IMR-90 (cell line): ENCODE data around the gene FGFR4. TPM values are rescaled to one million over a fixed set of nuclear protein-coding genes. Genes with fewer than 3 reads are reported as not detected.

Source experiments
- ATAC-seq: fragments of 200-7000 bp; cut with Tn5 transposase; 2 replicates; pipeline ENCODE4 v1.9.1; 2020; ENCODE audit warnings: low read depth, mild to moderate bottlenecking, moderate library complexity
- BruUV-seq: library from RNA; stranded (reverse); fragments of 400-500 nt; replicated peaks from 2 replicates; lab custom pipeline; 2021; lab: Mats Ljungman, UMichigan
- CTCF ChIA-PET: fragments of 300-600 bp; formaldehyde crosslinking; extraction: SDS; loops from one replicate; lab custom pipeline; 2021; ENCODE audit warnings: antibody characterized with exemption; lab: Yijun Ruan, JAX
- POLR2A ChIA-PET: fragments of 300-600 bp; sonication (Branson Sonifier 250); formaldehyde crosslinking; loops from one replicate; lab custom pipeline; 2022; ENCODE audit warnings: antibody characterized with exemption; ENCODE audit not compliant: unreplicated experiment; lab: Charles Lee
- DNase-seq: peaks from one replicate; pipeline ENCODE4 v3.0.0; 2013
- H2AFZ ChIP-seq: replicated peaks from 2 replicates; pipeline ENCODE3; 2013; ENCODE audit warnings: low read length, mild to moderate bottlenecking; ENCODE audit not compliant: poor library complexity
- H2AK5ac ChIP-seq: 2 replicates; pipeline ENCODE4 v1.6.1; 2013; ENCODE audit warnings: low read depth, low read length, inconsistent platforms
- H2AK9ac ChIP-seq: replicated peaks from 2 replicates; pipeline ENCODE3; 2013; ENCODE audit warnings: mild to moderate bottlenecking, low read depth, low read length, moderate library complexity; ENCODE audit not compliant: poor library complexity
- H2BK120ac ChIP-seq: 2 replicates; pipeline ENCODE4 v1.6.1; 2013; ENCODE audit warnings: low read depth, low read length, inconsistent platforms
- H2BK15ac ChIP-seq: 3 replicates; pipeline ENCODE4 v1.6.1; 2013; ENCODE audit warnings: low read depth, low read length, inconsistent platforms
- H2BK20ac ChIP-seq: 2 replicates; pipeline ENCODE4 v1.6.1; 2013; ENCODE audit warnings: low read depth, mild to moderate bottlenecking, inconsistent platforms, low read length, moderate library complexity
- H2BK5ac ChIP-seq: 2 replicates; pipeline ENCODE4 v1.6.1; 2013; ENCODE audit warnings: mild to moderate bottlenecking, low read depth, low read length, inconsistent platforms; ENCODE audit not compliant: poor library complexity, severe bottlenecking
- H3K14ac ChIP-seq: replicated peaks from 2 replicates; pipeline ENCODE4 v1.6.1; 2013; ENCODE audit warnings: low read depth, low read length, inconsistent platforms
- H3K18ac ChIP-seq: 2 replicates; pipeline ENCODE4 v1.6.1; 2013; ENCODE audit warnings: low read depth, low read length, control low read depth
- H3K23ac ChIP-seq: 2 replicates; pipeline ENCODE4 v1.6.1; 2013; ENCODE audit warnings: low read depth, low read length, inconsistent platforms
- H3K27ac ChIP-seq: 2 replicates; pipeline ENCODE4 v1.5.1; 2013; ENCODE audit warnings: mild to moderate bottlenecking, control low read depth, low read length; ENCODE audit not compliant: insufficient read depth
- H3K27me3 ChIP-seq: 2 replicates; pipeline ENCODE4 v1.6.1; 2013; ENCODE audit warnings: low read length; ENCODE audit not compliant: control insufficient read depth, insufficient read depth
- H3K36me3 ChIP-seq: 2 replicates; pipeline ENCODE4 v1.6.1; 2013; ENCODE audit warnings: low read length, mixed read lengths; ENCODE audit not compliant: control insufficient read depth, insufficient read depth
- H3K4ac ChIP-seq: 2 replicates; pipeline ENCODE4 v1.6.1; 2013; ENCODE audit warnings: low read depth, low read length, inconsistent platforms
- H3K4me1 ChIP-seq: 2 replicates; pipeline ENCODE4 v1.6.1; 2013; ENCODE audit warnings: low read length, mixed read lengths; ENCODE audit not compliant: control insufficient read depth, insufficient read depth
- H3K4me2 ChIP-seq: 2 replicates; pipeline ENCODE4 v1.6.1; 2013; ENCODE audit warnings: low read depth, mild to moderate bottlenecking, control low read depth, low read length, moderate library complexity
- H3K4me3 ChIP-seq: 2 replicates; pipeline ENCODE4 v1.5.1; 2013; ENCODE audit warnings: low read depth, mild to moderate bottlenecking, control low read depth, low read length, moderate library complexity; ENCODE audit not compliant: insufficient read depth
- H3K56ac ChIP-seq: 2 replicates; pipeline ENCODE4 v1.6.1; 2013; ENCODE audit warnings: low read length, inconsistent platforms; ENCODE audit not compliant: insufficient read depth; ENCODE audit errors: extremely low read depth
- H3K79me1 ChIP-seq, 2 experiments: 2 replicates each; pipeline ENCODE4 v1.6.1; 2013; ENCODE audit warnings: low read length in 2 of 2, inconsistent platforms in 1 of 2, low read depth in 1 of 2
- H3K9ac ChIP-seq: 2 replicates; pipeline ENCODE4 v1.6.1; 2013; ENCODE audit warnings: low read depth, low read length, control low read depth
- H3K9me1 ChIP-seq: 2 replicates; pipeline ENCODE4 v1.6.1; 2013; ENCODE audit warnings: low read length, inconsistent platforms; ENCODE audit not compliant: insufficient read depth
- H3K9me3 ChIP-seq: 2 replicates; pipeline ENCODE4 v1.6.1; 2013; ENCODE audit warnings: low read length; ENCODE audit not compliant: control insufficient read depth, insufficient read depth
- H4K20me1 ChIP-seq: 2 replicates; pipeline ENCODE4 v1.6.1; 2013; ENCODE audit warnings: low read length, inconsistent platforms; ENCODE audit not compliant: insufficient read depth
- H4K5ac ChIP-seq: 2 replicates; pipeline ENCODE4 v1.6.1; 2013; ENCODE audit warnings: mild to moderate bottlenecking, low read depth, low read length, control low read depth
- H4K8ac ChIP-seq, 2 experiments: 2 replicates each; pipeline ENCODE4 v1.6.1; 2013; ENCODE audit warnings: low read depth in 2 of 2, low read length in 2 of 2, control low read depth in 1 of 2, inconsistent platforms in 1 of 2
- H4K91ac ChIP-seq: 2 replicates; pipeline ENCODE4 v1.6.1; 2013; ENCODE audit warnings: low read depth, low read length, inconsistent platforms; ENCODE audit not compliant: insufficient read depth
- BHLHE40 ChIP-seq: fragments of 150-350 bp; IDR thresholded peaks from 2 replicates; pipeline ENCODE4 v1.6.1; 2016; ENCODE audit warnings: mild to moderate bottlenecking, low read depth, low read length
- CEBPB ChIP-seq: IDR thresholded peaks from 2 replicates; pipeline ENCODE4 v1.6.1; 2012; ENCODE audit warnings: low read depth, low read length, improper control_type of control experiment
- CHD1 ChIP-seq: IDR thresholded peaks from 2 replicates; pipeline ENCODE4 v1.6.1; 2012; ENCODE audit warnings: low read depth, low read length, improper control_type of control experiment
- CTCF ChIP-seq: conservative IDR thresholded peaks from 2 replicates; pipeline ENCODE4 v1.5.1; 2012; ENCODE audit warnings: mild to moderate bottlenecking, low read depth, low read length, improper control_type of control experiment
- ELK1 ChIP-seq: fragments of 150-350 bp; IDR thresholded peaks from 2 replicates; pipeline ENCODE4 v1.6.1; 2016; ENCODE audit warnings: low read depth, mild to moderate bottlenecking, low read length, moderate library complexity, borderline replicate concordance
- FOS ChIP-seq: fragments of 150-350 bp; IDR thresholded peaks from 2 replicates; pipeline ENCODE4 v1.6.1; 2016; ENCODE audit warnings: low read depth, low read length
- MAFK ChIP-seq: IDR thresholded peaks from 2 replicates; pipeline ENCODE4 v1.6.1; 2012; ENCODE audit warnings: low read depth, low read length, improper control_type of control experiment
- MAZ ChIP-seq: IDR thresholded peaks from 2 replicates; pipeline ENCODE4 v1.6.1; 2012; ENCODE audit warnings: low read depth, mild to moderate bottlenecking, low read length, improper control_type of control experiment, moderate library complexity, borderline replicate concordance
- NFE2L2 ChIP-seq: fragments of 150-350 bp; IDR thresholded peaks from 2 replicates; pipeline ENCODE4 v1.6.1; 2016; ENCODE audit warnings: low read depth, mild to moderate bottlenecking, low read length
- POLR2A ChIP-seq: IDR thresholded peaks from 2 replicates; pipeline ENCODE4 v1.6.1; 2012; ENCODE audit warnings: mild to moderate bottlenecking, low read depth, low read length
- RAD21 ChIP-seq: IDR thresholded peaks from 2 replicates; pipeline ENCODE4 v1.6.1; 2012; ENCODE audit warnings: low read length, improper control_type of control experiment
- RCOR1 ChIP-seq: IDR thresholded peaks from 2 replicates; pipeline ENCODE4 v1.6.1; 2012; ENCODE audit warnings: mild to moderate bottlenecking, low read length, improper control_type of control experiment; ENCODE audit not compliant: insufficient replicate concordance
- RFX5 ChIP-seq: IDR thresholded peaks from 2 replicates; pipeline ENCODE4 v1.8.0; 2012; ENCODE audit warnings: low read depth, mild to moderate bottlenecking, low read length, moderate library complexity
- WGBS, 2 experiments: methylation state at CpG; one replicate each; pipeline versions ENCODE4 v1.1.5 to v1.1.7; 2013; ENCODE audit warnings: missing lambda C conversion rate in 2 of 2; ENCODE audit not compliant: insufficient read length in 1 of 2; ENCODE audit errors: extremely low coverage in 2 of 2; 5-methylcytosine and 5-hydroxymethylcytosine counted together
- dilution Hi-C: fragments of 300-500 bp; cut with HindIII; formaldehyde crosslinking; loops from one replicate; pipeline ENCODE4 v1.14.3; 2018; ENCODE audit warnings: low sequenced_read_pairs; ENCODE audit not compliant: unreplicated experiment
- in situ Hi-C: fragments of 300-500 bp; cut with MboI; formaldehyde crosslinking; loops from 3 replicates; pipeline ENCODE4 v1.14.3; 2019; ENCODE audit warnings: low sequenced_read_pairs, inconsistent platforms, mixed read lengths
- intact Hi-C: fragments of 100-400 bp; cut with micrococcal nuclease; formaldehyde crosslinking; loops from 2 replicates; pipeline ENCODE4 v1.10.0; 2022
- polyA plus RNA-seq, 3 experiments: library from polyadenylated mRNA; depleted of rRNA; stranded (reverse); fragments of >200 nt; gene quantifications; 2 replicates each; pipeline ENCODE4 v1.2.3, GENCODE V29; 2012; ENCODE audit warnings: low replicate concordance in 1 of 3
- total RNA-seq: library from RNA; depleted of rRNA; stranded (reverse); fragments of >200 nt; gene quantifications from 2 replicates; pipeline ENCODE4 v1.2.3, GENCODE V29; 2012
- TF ChIP-seq, protein P1 (sequence below): fragments of 150-350 bp; IDR thresholded peaks from 2 replicates; pipeline ENCODE4 v1.6.1; 2017; ENCODE audit warnings: mild to moderate bottlenecking, antibody characterized with exemption, low read length, low read depth

The FGFR4 gene
- total and polyA plus RNA-seq, 2 of the 4 experiments (the other 2 are of a cell fraction), result 0.90 to 2.4 TPM

GRCh38 chr5:177097016-177097985 lies 10.6 kb downstream of the FGFR4 start:
- intact Hi-C loops (no loop called here), in situ Hi-C loops (no loop called here), dilution Hi-C loops (no loop called here)
- Histone ChIP-seq H3K23ac (no peak overlapping the region), H3K4me3 (no peak overlapping the region), H2BK15ac (no peak overlapping the region), H4K5ac (no peak overlapping the region; the same call in 1 of the 2 replicates), H3K4ac (no peak overlapping the region), H3K9me3 (no peaks in the 10 kb centered on the region), H4K91ac (peak overlapping the region; percentile 20; the same call in 1 of the 2 replicates), H3K9me1 (0 out of 2 replicates have a peak, but pooled peaks cover 6% of the 10 kb centered on the region), H3K56ac (no peak overlapping the region), H3K27me3 (no peaks in the 10 kb centered on the region), H3K4me2 (no peak overlapping the region), H3K14ac (no peak overlapping the region), H2BK5ac (no peak overlapping the region), H2BK120ac (no peak overlapping the region), H3K36me3 (peaks cover 7% of the 10 kb centered on the region; the same call in 1 of the 2 replicates), H3K4me1 (peaks cover 38% of the 10 kb centered on the region), H3K18ac (no peak overlapping the region), H4K20me1 (no peaks in the 10 kb centered on the region), H3K79me1 (no peaks in the 10 kb centered on the region), H3K27ac (no peak overlapping the region), H2AFZ (peak overlapping the region; percentile 48), H4K8ac (no peak overlapping the region; a peak in 1 of 4 replicates), H2AK5ac (peak overlapping the region; percentile 73), H3K9ac (no peak overlapping the region), H2BK20ac (no peak overlapping the region), H2AK9ac (no peak overlapping the region)
- ATAC-seq (no peak), DNase-seq (no peak)
- WGBS, 2 experiments, result 92% methylated on average over 21 of the region's 30 CpGs; no CpG with 5 or more reads in 1 of the 2 experiments
- POLR2A ChIA-PET, result interaction anchor here (0.5 kb wide), 1 partner anchor 448 kb away, joined by 6 read pairs; no protein-coding TSS in a partner anchor
- BruUV-seq, result no TSS peak
- CTCF ChIA-PET, result interaction anchor here (0.6 to 1.3 kb wide), 4 partner anchors 11 to 403 kb away, joined by 3 to 6 read pairs (median 4); no protein-coding TSS in a partner anchor
- TF ChIP-seq CTCF (no peak), FOS (no peak), BHLHE40 (no peak), CEBPB (no peak), MAZ (no peak), ELK1 (no peak), RAD21 (no peak), POLR2A (no peak), MAFK (no peak), RCOR1 (no peak), CHD1 (no peak), NFE2L2 (no peak), RFX5 (no peak)
- TF ChIP-seq, protein P1, sequence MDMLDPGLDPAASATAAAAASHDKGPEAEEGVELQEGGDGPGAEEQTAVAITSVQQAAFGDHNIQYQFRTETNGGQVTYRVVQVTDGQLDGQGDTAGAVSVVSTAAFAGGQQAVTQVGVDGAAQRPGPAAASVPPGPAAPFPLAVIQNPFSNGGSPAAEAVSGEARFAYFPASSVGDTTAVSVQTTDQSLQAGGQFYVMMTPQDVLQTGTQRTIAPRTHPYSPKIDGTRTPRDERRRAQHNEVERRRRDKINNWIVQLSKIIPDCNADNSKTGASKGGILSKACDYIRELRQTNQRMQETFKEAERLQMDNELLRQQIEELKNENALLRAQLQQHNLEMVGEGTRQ, result no peak
